Measurements from ENCODE around the gene MYO9B. TPM values are rescaled to one million over a fixed set of nuclear protein-coding genes. Genes with fewer than 3 reads are reported as not detected.

MYO9B gene
- total and polyA plus RNA-seq, 9 of the 15 experiments (the other 6 are each of a cell fraction or from before 2014, with no cell fraction given) = 2.4 to 77.6 (median 23.0) TPM

DNA sequence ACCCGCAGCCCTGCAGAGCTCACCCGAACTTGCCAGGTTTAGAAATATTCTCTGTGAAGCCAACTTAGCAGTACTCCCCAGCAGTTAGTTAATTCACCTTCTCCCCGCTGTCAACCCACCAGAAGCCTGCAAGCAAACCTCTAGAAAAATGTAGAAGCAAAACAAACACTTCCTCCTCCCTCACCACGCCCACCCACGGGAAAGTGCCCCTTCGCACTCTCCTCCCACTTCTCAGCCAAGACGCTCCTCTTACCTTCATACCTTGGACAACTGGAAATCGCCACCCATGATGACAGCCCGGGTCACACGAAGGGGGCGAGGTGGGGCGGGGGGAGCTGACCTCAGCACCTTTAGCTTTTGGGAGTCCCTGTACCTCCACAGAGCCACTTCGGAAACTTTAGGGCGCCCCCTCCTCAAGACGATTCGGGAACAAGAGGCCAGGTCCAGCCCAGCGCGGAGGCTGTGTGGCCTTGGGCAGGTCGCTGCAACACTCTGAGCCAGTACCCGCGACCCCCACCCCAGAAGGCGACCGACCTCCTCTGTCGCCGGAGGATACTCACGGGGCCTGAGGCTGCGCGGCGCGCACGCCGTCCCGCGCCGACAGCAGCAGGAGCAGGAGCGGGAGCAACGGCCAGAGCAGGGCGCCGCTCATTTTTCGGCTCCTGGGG is 49.5 kb upstream of the MYO9B start:
- intact Hi-C loops (cut with micrococcal nuclease) (no loop called here), in situ Hi-C loops (cut with MboI) (no loop called here)
- no peak overlapping the region for H2AFZ ChIP-seq (ENCODE audit: low read depth, low read length)
- 36% methylated on average over 34 of the region's 40 CpGs for WGBS (ENCODE audit: insufficient coverage, low coverage, missing lambda C conversion rate)
- no peak overlapping the region for H3K9ac ChIP-seq (ENCODE audit: insufficient read depth in 1 of 2, low read depth in 2 of 2, low read length in 2 of 2)
- BruUV-seq (replicated peaks) = no TSS peak
- H3K9me3 ChIP-seq (replicated peaks; ENCODE audit: control insufficient read depth, insufficient read depth, low read depth, low read length) = no peaks in the 10 kb centered on the region
- no peaks in the 10 kb centered on the region for H3K79me2 ChIP-seq (ENCODE audit: control insufficient read depth, insufficient read depth, low read length)
- no peak for TF ChIP-seq ZNF57 (CRISPR knock-in tag; IDR thresholded peaks at IDR 0.05)
- TF ChIP-seq HDAC3 (IDR thresholded peaks at IDR 0.05; ENCODE audit: borderline replicate concordance, partially characterized antibody) = no peak
- TF ChIP-seq ZNF143 (CRISPR knock-in tag; IDR thresholded peaks at IDR 0.05) = no peak
- no peak for TF ChIP-seq ZBTB8A (IDR thresholded peaks at IDR 0.05; ENCODE audit: partially characterized antibody)
- no peak for TF ChIP-seq PML (IDR thresholded peaks at IDR 0.05; ENCODE audit: low read length)
- TF ChIP-seq MAFF (IDR thresholded peaks at IDR 0.05; ENCODE audit: low read length) = no peak
- TF ChIP-seq, protein P1, sequence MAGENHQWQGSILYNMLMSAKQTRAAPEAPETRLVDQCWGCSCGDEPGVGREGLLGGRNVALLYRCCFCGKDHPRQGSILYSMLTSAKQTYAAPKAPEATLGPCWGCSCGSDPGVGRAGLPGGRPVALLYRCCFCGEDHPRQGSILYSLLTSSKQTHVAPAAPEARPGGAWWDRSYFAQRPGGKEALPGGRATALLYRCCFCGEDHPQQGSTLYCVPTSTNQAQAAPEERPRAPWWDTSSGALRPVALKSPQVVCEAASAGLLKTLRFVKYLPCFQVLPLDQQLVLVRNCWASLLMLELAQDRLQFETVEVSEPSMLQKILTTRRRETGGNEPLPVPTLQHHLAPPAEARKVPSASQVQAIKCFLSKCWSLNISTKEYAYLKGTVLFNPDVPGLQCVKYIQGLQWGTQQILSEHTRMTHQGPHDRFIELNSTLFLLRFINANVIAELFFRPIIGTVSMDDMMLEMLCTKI (IDR thresholded peaks at IDR 0.05; ENCODE audit: partially characterized antibody) = no peak
- TF ChIP-seq, protein P2, sequence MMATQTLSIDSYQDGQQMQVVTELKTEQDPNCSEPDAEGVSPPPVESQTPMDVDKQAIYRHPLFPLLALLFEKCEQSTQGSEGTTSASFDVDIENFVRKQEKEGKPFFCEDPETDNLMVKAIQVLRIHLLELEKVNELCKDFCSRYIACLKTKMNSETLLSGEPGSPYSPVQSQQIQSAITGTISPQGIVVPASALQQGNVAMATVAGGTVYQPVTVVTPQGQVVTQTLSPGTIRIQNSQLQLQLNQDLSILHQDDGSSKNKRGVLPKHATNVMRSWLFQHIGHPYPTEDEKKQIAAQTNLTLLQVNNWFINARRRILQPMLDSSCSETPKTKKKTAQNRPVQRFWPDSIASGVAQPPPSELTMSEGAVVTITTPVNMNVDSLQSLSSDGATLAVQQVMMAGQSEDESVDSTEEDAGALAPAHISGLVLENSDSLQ (IDR thresholded peaks at IDR 0.05) = no peak
- TF ChIP-seq, protein P3, sequence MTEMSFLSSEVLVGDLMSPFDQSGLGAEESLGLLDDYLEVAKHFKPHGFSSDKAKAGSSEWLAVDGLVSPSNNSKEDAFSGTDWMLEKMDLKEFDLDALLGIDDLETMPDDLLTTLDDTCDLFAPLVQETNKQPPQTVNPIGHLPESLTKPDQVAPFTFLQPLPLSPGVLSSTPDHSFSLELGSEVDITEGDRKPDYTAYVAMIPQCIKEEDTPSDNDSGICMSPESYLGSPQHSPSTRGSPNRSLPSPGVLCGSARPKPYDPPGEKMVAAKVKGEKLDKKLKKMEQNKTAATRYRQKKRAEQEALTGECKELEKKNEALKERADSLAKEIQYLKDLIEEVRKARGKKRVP (CRISPR knock-in tag; IDR thresholded peaks at IDR 0.05) = no peak
- TF ChIP-seq FUS (optimal IDR thresholded peaks at IDR 0.05; ENCODE audit: low read depth, low read length) = no peak
- no peak for TF ChIP-seq PPARD (CRISPR knock-in tag; IDR thresholded peaks at IDR 0.05)
- TF ChIP-seq HLTF (IDR thresholded peaks at IDR 0.05) = no peak
- no peak for TF ChIP-seq SP1 (CRISPR knock-in tag; IDR thresholded peaks at IDR 0.05)
- no peak for TF ChIP-seq ZNF311 (CRISPR knock-in tag; IDR thresholded peaks at IDR 0.05)
- TF ChIP-seq PHB2 (IDR thresholded peaks at IDR 0.05; ENCODE audit: low read depth) = no peak
- peaks cover 19 to 45% of the 10 kb centered on the region in 2 experiments; a peak in 4 of 5 replicates for H3K27me3 ChIP-seq (ENCODE audit: control insufficient read depth in 2 of 2, insufficient read depth in 2 of 2, low read length in 2 of 2)
- H3K9me1 ChIP-seq (ENCODE audit: control insufficient read depth, insufficient read depth, low read length) = no peaks in the 10 kb centered on the region
- no peaks in the 10 kb centered on the region; the same call in 1 of the 2 replicates for H4K20me1 ChIP-seq (replicated peaks; ENCODE audit: control insufficient read depth, insufficient read depth, low read length)
- peaks cover 0 to 3% of the 10 kb centered on the region in 2 experiments; a peak in 2 of 5 replicates for H3K4me1 ChIP-seq (replicated peaks in 1 of 2; ENCODE audit: control insufficient read depth in 2 of 2, insufficient read depth in 2 of 2, low read length in 2 of 2)
- no peak overlapping the region for H3K27ac ChIP-seq (ENCODE audit: extremely low read depth, low read depth, low read length)
- no peak overlapping the region for H3K4me2 ChIP-seq (ENCODE audit: insufficient read depth, low read length)
- H3K4me3 ChIP-seq = no peak overlapping the region
- CTCF ChIA-PET (ENCODE audit: low intra/inter-chr PET ratio) = no interaction called here
- DNase-seq (ENCODE audit: extremely low read depth in 1 of 4, low spot score in 3 of 4) = no peak
- FAIRE-seq = no peak
- no peaks in the 10 kb centered on the region for H3K36me3 ChIP-seq (ENCODE audit: control insufficient read depth, insufficient read depth, low read length)
- POLR2A ChIA-PET = no interaction called here
- ATAC-seq = no peak
